HG02973 (cell line): Measurements from ENCODE around the gene SPINT2.
"Not testable (repeated sequence)": the region's sequence is repeated elsewhere in the genome, so short reads cannot be mapped to it uniquely, and the experiment has no call there.

Experiments used
- ATAC-seq: cut with Tn5 transposase; IDR thresholded peaks from one replicate; pipeline ENCODE4 v1.9.1; 2021; ENCODE audit warnings: moderate library complexity; ENCODE audit not compliant: unreplicated experiment

SPINT2 gene

DNA sequence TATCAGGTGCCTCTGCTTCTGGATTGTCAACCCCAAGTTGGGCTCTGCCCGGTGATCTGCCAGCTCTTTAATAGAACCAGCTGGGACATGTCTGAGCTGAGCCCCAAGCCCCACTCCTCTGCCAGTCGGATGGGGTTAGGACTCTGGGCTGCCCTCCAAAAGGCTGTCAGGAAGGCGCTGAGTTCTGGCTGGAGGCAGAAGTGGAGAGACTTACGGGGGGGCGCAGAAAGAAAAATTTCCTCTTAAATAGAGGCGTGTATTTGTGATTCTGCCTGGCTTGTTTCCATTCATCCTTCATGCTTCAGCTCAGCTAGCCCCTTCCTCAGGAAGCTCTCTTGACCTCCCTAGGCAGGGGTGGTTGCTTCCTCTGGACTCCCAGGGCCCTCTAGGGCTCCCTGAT is 54.3 kb downstream of the SPINT2 start:
- no peak for ATAC-seq

DNA sequence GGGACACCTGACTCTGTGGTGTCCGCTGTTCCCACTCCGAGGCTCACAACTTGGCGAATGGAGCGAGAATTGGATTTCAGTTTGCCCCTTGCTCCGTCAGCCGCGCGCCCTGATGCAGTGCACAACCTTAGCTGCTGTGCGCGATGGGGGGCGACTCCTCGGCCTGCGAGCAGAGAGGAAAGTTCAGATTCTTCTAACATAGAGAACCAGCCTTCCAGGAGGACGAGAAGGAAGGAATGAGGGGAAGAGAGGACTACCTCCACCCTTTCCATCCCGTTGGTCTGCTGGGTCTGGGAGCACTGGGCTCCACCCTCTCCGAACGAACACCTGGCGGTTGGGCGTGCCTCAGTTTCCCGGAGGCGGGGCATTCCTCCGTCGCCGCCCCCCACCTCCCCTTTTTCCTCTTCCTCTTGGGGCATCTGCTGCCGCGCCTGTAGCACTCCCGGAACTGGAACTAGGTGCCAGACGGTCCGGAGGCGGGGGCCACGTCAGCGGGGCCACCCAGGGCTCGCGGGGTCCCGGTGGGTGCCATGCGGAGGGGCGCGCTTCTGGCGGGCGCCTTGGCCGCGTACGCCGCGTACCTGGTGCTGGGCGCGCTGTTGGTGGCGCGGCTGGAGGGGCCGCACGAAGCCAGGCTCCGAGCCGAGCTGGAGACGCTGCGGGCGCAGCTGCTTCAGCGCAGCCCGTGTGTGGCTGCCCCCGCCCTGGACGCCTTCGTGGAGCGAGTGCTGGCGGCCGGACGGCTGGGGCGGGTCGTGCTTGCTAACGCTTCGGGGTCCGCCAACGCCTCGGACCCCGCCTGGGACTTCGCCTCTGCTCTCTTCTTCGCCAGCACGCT is 55.3 kb downstream of the SPINT2 start, which contains the start of gene KCNK6:
Gene KCNK6, plus strand, starts transcription at position 425 of the 838 bp plus-strand sequence. Its CDS starts 106 bp downstream, at position 531.
- no peak for ATAC-seq

DNA sequence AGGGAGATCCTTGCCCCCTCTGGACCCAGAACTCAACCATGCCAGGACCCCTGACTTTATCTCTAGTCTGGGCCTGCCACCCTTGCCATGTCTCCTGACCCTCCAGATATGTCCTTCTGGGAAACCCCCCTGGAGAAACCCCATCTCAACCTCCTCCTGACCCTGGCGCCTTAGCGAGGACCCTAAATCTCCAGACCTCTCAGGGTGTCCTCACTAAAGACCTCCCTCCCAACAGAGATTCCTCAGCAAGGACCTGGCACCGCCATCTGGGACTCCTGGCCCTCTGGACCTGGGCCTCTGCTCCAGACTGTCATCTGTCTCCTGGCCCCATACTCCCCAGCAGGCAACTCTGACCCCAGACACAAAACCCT is 56.6 kb downstream of the SPINT2 start:
- ATAC-seq, result no peak

DNA sequence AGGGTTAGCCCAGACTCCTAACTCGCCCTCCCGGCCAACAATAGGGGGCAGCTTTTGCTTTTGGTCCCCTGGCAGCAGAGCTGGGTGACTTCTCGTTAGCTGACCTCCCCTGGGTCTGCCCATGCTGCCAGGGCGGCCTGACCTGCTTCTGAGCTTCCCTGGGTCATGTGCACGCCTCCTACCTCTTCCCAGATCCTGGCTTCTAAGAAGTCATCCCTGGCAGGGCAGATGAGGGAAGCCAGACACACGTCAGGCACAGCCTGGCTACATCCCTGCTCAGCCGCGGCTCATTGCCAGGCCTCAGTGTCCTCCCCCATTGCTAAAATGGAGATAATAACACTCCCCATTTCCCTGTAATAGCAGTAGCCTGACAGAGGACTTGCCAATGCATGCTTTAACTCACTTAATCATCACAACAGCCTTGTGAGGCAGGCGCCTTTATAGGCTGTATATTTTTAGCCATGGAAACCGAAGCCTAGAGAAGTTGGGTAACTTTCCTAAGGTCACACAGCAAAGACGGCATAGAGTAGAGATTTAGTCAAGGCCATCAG is 57.3 kb downstream of the SPINT2 start:
- no peak for ATAC-seq

DNA sequence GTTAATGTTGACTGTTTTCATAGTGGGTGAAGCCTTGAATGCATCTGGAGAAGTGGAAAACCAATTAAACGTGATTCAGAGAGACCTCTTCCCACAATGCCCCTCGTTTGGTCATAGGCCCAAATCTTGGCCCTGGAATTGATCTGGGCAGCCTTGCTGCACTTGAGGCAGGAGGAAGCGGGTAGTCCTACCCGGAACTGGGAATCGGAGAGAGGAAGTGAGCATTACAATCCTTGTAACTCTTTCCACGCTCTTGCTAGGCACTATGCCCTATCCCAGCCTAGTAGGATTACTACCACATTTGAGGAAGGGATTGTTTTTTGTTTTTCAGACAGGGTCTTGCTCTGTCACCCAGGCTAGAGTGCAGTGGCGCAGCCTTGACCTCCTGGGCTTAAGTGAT is 58.9 kb downstream of the SPINT2 start:
- no peak for ATAC-seq

DNA sequence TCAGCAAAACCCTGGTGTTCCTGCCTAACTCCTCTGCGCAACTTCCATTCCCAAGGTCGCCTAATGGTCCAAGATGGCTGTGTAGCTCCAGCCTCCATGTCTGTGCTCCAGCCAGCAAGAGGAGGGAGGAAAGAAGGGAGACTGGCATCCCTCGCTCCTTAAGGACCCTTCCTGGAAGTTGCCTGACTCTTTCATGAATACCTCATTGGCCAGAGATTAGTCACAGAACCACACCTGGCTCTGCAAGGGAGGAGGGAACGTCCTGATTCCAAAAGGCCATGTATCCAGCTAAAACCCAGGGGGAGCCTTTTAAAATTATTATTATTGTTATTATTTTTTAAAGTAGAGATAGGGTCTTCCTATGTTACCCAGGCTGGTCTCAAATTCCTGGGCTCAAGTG is 60.1 kb downstream of the SPINT2 start:
- ATAC-seq, result no peak

DNA sequence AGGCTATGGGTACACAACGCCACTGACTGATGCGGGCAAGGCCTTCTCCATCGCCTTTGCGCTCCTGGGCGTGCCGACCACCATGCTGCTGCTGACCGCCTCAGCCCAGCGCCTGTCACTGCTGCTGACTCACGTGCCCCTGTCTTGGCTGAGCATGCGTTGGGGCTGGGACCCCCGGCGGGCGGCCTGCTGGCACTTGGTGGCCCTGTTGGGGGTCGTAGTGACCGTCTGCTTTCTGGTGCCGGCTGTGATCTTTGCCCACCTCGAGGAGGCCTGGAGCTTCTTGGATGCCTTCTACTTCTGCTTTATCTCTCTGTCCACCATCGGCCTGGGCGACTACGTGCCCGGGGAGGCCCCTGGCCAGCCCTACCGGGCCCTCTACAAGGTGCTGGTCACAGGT is 62.2 kb downstream of the SPINT2 start:
- ATAC-seq, result no peak

DNA sequence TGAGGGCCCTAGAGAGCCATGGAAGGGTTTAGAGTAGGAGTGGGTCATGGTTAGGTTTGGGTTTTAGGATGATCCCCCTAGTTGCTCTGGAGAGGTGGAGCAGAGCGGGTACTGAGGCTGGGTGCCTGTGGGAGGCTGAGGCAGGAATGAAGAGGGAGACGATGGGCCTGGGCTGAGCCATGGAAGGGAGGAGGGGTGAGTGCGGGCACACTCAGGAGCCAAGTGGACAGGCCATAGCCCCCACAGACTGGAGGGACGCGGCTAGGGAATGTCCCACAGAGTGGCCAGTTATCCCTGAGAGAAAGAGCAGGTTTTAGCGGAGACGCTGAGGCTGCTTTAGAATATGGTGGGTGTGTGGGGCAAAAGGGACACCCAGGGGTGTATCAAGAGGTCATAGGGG is 65.3 kb downstream of the SPINT2 start:
- no peak for ATAC-seq

DNA sequence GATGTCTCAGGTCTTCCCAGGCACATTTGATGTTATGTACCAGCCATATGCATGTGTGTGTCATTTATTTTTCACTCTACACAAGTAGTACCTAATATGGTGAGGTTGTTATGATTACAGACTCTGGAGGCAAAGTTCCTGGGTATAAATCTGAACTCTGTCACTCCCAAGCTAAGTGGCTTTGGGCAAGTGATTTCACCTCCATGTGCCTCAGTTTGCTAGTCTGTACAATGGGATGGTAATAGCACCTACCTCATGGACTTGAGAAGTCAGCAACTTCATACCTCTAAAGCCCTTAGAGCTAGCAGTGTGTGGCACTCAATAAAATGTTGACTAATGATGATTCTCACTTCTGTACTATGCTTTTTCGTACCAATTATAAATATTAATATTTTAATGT is 67.4 kb downstream of the SPINT2 start:
- no peak for ATAC-seq

DNA sequence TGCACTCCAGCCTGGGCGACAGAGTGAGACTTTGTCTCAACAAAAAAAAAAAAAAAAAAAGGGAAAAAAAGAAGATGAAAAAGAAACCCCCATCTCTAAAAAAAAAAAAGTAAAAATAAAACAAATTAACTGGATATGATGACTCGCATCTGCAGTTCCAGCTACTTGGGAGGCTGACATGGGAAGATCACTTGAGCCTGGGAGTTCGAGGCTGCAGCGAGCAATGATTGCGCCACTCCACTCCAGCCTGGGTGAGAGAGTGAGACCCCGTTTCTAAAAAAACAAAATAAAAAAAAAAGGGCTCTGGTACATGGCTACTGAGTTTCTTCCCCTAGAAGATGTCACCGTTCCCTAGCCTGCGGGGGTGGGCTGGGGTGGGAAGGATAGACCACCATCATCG is 68.9 kb downstream of the SPINT2 start:
- no peak for ATAC-seq

DNA sequence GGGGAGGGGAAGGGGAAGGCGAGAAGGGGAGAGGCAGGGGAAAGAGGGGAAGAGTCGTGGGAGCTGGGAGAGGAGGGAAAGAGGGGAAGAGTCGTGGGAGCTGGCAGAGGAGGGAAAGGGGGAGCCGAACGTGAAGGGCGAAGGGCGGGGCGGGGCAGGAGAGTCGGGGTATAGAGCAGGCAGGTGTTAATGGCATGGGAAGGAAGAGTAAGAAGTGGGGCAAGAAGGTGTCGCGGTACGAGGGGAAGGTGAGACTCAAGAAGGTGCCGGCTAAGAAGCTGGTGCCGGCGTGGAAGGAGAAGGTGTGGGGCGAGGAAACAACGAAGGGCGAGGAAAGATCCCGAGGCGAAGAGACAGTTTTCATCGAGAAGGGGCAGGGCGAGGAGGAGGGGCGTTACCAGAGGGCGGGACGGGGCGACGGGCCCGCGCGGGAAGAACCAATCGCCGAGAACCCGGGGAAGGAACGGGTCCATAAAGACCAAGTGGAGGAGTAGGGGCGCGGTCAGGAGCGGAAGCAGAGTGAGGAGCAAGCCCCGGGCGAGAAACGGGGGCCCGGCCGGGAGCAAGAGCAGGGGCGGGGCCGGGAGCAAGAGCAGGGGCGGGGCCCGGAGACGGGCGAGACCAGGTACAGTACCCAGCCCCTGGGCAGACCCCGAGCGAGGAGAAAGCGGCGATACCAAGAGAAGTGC is 71.7 kb downstream of the SPINT2 start:
- ATAC-seq, result peak; percentile 58

DNA sequence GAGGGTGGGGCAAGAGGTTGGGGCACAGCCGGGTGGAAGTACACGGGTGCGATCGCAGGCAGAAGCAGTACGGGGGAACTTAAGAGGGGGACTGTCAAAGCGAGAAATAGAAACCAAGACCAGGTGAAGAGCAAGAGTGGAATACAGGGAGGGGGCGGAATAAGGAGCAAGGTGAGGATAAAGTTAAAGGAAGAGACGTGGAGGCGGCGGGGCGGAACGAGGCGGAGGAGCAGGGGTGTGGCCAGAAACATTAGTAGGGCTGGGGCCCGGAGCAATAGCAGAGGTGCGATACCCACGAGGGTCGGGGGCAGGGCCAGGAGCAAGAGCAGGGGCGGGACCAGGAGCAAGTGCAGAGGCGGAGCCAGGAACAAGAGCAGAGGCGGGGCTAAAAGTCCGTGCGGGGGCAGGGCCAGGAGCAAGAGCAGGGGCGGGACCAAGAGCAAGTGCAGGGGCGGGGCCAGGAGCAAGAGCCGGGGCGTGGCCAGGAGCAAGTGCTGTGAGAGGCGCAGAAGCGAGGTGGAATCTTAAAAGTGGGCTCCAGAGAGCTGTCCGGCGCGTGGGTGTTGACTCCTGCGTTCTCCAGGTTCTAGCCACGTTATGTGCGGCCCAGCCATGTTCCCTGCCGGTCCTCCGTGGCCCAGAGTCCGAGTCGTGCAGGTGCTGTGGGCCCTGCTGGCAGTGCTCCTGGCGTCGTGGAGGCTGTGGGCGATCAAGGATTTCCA is 72.4 kb downstream of the SPINT2 start:
- peak; percentile 40 for ATAC-seq

DNA sequence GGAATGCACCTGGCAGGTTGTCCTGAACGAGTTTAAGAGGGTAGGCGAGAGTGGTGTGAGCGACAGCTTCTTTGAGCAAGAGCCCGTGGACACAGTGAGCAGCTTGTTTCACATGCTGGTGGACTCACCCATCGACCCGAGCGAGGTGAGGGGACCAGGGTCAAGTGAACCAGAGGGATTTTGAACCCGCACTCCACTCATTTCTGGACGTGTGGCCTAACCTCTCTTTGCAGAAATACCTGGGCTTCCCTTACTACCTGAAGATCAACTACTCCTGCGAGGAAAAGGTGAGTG is 72.9 kb downstream of the SPINT2 start:
- no peak for ATAC-seq

DNA sequence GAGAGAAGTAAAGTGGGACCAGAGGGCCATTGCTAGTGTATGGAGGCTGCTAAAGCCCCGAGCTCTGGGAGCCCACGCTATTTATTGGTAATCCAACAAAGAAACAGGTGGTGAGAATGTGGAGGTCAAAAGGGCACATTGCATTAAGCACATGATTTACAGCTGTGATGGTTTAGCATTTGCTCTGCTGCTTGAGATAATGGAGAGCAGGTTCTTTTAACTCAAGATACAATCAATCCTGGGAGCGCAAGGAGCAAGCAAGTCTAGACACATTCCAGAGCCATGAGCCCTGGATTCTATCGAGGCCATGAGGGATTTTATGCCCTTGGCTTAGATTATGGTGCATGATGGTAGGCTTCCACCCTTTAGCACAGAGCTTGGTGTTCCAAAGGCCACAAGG is 74.6 kb downstream of the SPINT2 start:
- ATAC-seq, result not testable (repeated sequence)

DNA sequence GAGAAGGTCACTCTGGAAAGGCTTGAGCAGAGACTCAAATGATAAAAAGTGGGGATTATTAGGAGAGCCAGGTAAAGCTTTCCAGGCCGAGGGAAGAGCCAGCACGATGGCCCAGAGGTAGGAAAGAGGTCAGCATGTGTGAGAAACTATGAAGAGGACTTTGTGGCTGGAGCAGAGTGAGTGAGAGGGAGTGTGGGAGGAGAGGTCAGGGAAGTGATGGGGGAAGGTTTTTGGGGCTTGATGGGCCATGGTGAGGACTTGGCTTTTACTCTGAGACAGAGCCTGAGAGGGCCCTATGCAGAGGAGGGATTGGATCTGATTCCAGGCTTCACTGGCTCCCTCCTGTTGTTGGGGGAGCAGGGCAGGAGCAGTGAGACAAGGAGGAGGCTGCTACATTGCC is 76.6 kb downstream of the SPINT2 start:
- no peak for ATAC-seq
